Ammon's horn (tissue), 1 donor: ENCODE measurements around the gene SCN1B.

ENCODE experiments used
- DNase-seq: peaks from one replicate; pipeline ENCODE4 v3.0.0-alpha.2; 2016; ENCODE audit warnings: low spot score

Gene SCN1B

DNA sequence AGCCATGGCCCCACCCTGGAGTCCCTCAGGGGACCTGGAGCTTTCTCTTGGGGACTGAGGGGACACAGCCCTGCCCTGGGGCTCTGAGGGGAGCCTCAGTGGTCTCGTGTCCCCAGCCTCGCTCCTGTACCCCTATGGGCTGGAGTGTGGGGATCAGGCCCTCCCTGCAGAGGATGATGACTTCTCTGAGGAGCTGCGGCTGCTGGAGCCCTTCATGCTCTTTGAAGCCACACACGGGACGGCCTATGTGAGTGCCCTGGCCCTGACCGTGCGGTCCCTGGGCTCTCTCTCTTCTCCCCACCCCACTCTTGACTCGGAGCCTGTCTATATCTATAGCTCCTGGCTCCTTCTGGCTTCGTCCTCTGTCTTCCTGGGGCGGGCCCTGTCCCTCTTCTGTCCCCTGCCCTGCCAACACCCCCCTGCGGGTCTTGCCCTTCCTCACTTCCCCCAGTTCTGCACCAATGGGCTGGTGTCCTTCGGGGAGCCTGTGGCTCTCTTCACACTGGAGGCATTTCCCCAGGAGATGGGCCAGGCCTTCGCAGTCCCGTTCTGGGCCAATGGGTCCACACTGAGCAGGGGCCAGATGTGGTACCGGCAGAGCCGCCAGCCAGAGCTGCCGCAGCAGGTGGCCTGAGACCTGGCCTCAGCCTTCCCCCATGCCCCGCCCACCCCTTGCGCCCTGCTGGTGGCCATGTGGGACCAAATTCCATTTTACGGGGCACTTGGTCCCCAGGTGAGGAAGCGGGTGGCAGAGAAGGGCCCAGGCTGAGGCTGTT is 44.3 kb downstream of the SCN1B start:
- DNase-seq, result no peak

GRCh38 chr19:35075202-35076025 is 45.1 kb downstream of the SCN1B start:
- no peak for DNase-seq

- DNase-seq, result no peak
These were observed 45.7 kb downstream of the SCN1B start for GRCh38 chr19:35076026-35076370.

DNA sequence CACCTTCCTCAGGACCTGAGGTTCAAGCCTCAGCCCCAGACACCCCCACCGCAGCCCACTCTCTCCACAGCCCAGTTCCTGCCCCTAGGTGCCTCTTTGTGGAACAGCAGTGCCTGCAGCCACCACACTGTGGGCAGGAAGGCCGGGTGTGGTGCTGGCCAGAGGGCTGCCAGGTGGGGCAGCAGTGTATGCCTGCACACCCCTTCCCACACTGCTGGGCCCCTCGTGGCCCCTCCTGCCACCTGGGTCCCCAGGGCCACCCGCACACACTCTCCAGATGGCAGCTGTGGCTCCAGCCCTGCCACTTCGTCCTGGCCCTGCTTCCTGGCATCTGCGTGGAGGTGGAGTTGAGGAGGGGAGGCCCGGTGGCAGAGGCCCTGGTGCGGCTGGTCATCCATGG is 46.4 kb downstream of the SCN1B start:
- no peak for DNase-seq

- no peak for DNase-seq
These were observed 47.3 kb downstream of the SCN1B start for GRCh38 chr19:35077411-35078223.

DNA sequence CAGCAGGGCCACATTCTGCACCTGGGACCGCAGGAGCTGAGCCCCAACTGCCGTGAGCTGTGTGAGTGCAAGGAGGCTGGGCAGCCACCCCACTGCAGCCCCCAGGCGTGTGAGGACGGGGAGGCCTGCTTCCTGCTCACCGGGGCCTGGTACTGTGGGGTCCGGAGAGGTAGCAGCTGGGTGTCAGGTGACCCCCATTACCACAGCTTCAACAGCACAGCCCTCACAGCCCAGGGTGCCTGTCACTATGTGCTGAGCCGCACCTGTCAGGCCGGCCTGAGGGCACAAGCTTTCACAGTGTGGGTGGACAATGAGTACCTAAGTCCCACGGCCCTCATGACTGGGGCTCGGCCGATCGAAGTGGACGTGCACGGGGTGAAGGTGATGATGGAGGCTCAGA is 49.6 kb downstream of the SCN1B start:
- no peak for DNase-seq

DNA sequence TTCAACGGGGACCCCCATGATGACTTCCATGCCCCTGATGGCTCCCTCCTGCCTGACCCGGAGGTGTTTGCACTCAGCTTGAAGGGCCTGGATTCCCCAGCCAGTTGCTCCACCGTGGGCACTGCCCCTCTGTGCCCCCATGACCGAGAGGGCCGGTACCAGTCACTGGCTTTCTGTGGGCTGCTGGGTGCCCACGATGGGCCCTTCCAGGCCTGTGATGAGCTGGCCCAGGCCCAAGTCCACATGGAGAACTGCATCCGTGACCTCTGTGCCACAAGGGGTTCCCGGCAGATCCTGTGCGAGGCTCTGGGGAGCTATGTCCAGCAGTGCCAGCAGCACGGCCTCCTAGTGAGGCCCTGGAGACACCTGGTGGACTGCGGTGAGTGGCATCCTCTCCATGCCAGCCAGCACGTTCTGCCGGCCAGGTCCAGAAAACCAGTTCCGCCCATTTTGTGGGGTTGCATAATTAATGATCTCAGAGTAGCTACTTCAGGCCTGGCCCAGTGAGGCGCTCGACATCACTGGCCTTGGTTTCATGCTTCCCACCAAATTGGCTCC is 50.4 kb downstream of the SCN1B start:
- no peak for DNase-seq

DNA sequence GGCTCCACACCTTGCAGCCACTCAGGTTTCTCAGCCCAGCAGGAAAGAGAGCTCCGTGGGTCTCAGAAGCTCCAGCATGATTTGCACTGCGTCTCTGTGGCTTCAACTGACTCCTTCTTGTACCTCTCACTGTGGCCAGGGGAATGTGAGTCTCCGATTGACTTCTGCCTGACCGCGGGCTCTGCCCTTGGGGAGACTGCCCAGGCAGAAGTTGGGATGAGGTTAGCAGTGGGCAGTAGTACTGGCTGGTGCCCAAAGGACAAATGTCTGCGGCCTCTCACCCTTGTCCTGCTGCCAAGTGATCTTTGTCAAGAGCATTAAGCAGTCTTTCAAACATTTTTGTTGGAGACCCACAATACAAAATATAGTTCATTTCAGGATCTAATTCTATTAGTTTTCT is 50.9 kb downstream of the SCN1B start:
- no peak for DNase-seq

DNA sequence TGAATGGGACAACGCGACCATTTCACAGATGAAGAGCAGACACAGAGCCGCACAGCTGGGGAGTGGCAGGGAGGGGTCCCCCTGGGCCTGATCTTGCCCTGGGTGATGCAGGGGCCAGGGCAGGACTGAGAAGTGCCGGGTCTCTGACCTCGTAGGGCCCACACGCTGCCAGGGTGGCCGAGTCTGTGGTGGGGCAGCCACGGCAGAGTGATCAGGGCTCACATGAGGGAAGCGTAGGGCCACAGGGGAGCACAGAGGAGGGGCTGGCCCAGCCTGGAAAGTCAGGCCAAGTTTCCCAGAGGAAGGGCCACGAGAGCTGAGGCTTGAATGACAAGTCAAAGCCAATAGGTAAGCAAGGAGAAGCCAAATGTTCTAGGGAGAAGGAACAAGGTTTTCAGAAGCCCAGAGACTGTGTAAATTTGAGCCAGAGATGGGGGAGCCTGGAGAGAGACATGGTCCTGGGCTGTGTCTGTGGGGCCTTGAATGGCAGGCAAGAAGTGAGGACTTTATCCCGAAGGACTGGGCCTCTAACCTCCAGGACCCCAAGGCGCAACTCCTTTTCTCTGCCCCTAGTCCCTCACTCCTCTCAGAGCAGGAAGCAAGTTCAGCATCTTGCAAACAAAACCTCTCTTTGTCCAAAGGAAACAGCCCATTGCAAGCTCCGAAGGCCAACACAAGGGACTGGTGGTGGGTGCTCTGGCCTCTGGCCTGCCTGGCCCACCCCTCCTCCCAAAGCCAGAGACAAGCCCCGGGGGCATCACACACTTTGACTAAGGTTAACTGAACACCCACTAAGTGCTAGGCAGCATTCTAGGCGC is 53.6 kb downstream of the SCN1B start:
- DNase-seq, result no peak

GRCh38 chr19:35084509-35084762 is 54.2 kb downstream of the SCN1B start:
- DNase-seq, result no peak

GRCh38 chr19:35085947-35086346 is 55.7 kb downstream of the SCN1B start:
- DNase-seq, result no peak

DNA sequence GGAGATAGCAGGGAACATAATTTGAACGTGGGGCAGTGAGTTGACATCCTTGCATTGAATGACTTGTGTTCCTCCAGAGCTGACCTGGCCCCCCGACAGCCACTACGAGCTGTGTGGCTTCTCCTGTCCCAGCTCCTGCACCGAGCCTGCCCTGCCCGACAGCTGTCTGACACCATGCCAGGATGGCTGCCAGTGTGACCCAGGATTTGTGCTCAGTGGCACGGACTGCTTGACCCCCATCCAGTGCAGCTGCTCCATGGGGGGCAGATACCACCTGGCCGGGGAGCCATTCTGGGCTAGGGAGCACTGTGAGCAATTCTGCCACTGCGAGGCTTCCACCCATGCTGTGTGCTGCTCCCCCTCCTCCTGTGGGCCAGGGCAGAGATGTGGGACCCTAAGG is 56.2 kb downstream of the SCN1B start:
- no peak for DNase-seq

DNA sequence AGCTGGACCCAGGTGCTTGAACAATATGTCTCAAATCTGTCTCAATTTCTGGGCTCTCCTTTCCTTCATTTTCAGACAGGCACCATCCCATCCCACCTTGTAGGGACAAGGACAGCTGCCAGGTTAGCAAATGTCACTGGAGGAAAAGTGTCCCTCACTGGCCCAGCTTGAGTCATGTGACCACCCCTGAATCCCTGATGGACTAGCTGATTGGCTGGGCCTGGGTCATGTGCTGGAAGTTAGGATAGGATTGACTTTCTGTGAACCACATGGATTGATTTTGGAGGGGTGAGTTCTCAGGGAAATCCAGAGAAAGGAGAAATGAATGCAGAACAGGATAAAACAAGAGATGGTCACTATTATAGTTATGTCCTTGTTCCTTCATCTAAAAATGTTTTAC is 57.1 kb downstream of the SCN1B start:
- no peak for DNase-seq

DNA sequence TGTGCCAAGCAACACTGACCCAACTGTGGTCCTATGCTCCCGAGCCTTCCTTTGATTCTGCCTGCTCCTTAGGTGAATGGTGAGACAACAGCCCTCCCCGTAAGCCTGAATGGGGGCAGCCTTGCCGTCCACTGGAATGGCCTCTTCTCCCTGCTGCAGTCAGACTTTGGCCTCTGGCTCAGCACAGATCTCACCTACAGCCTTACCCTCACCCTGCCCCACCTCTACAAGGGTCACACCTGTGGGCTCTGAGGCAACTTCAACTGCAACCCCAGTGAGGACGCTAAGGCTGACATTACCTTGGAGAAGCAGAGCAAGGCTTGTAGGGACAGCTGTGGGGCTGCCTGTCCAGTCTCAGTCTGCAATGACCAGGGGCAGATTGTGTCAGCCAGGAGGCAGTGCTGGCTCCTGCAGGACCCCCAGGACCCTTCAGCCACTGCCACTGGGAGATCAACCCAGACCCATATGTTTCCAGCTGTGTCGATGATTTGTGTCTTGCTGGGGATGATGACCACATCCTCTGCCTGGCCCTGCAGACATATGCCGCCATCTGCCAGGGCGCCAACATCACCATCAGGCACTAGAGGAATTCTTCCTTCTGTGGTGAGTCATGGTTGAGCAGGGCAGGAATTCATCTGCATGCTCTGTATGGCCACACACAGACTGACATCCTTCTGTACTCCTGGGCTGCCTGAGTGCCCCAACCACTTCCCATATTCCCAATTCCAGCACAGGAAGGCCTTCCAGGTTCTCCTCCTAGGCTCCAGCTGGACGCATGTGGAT is 58.1 kb downstream of the SCN1B start:
- DNase-seq, result no peak

GRCh38 chr19:35089554-35089953 is 59.3 kb downstream of the SCN1B start:
- DNase-seq, result no peak
